Measurements from ENCODE around the gene MCTP1. TPM values are rescaled to one million over a fixed set of nuclear protein-coding genes. Genes with fewer than 3 reads are reported as not detected.
A peak's percentile ranks its signal among the peaks of the same experiment; 100 is the strongest.

Gene MCTP1
- total and polyA plus RNA-seq, 9 donors: 4.3 to 11.0 (median 7.3) TPM

GRCh38 chr5:95048628-95049027 is 236.3 kb downstream of the MCTP1 start:
- Histone ChIP-seq H3K9me3 (replicated peaks; ENCODE audit: control insufficient read depth, low read depth, low read length) (no peaks in the 10 kb centered on the region), H3K27ac (ENCODE audit: low read length) (no peak overlapping the region), H3K4me1 (ENCODE audit: control insufficient read depth, insufficient read depth, low read length) (peaks cover 2% of the 10 kb centered on the region), H3K36me3 (ENCODE audit: control insufficient read depth, insufficient read depth, low read length) (no peaks in the 10 kb centered on the region), H3K27me3 (ENCODE audit: control insufficient read depth, insufficient read depth, low read length) (no peaks in the 10 kb centered on the region), H3K4me3 (ENCODE audit: low read length) (no peak overlapping the region)
- peak; percentile 23 for DNase-seq
- WGBS (ENCODE audit: insufficient coverage): no CpG with 5 or more reads among the region's 1 CpG

- Histone ChIP-seq H3K9me3 (replicated peaks; ENCODE audit: control insufficient read depth, low read depth, low read length) (no peaks in the 10 kb centered on the region), H3K27me3 (ENCODE audit: control insufficient read depth, insufficient read depth, low read length) (no peaks in the 10 kb centered on the region), H3K36me3 (ENCODE audit: control insufficient read depth, insufficient read depth, low read length) (no peaks in the 10 kb centered on the region), H3K4me3 (ENCODE audit: low read length) (no peak overlapping the region), H3K4me1 (ENCODE audit: control insufficient read depth, insufficient read depth, low read length) (peaks cover 2% of the 10 kb centered on the region), H3K27ac (ENCODE audit: low read length) (no peak overlapping the region)
- no peak for DNase-seq
- WGBS (ENCODE audit: insufficient coverage): 100% methylated on average over 2 of the region's 5 CpGs
These were observed 239.5 kb downstream of the MCTP1 start for GRCh38 chr5:95045181-95045965.

DNA sequence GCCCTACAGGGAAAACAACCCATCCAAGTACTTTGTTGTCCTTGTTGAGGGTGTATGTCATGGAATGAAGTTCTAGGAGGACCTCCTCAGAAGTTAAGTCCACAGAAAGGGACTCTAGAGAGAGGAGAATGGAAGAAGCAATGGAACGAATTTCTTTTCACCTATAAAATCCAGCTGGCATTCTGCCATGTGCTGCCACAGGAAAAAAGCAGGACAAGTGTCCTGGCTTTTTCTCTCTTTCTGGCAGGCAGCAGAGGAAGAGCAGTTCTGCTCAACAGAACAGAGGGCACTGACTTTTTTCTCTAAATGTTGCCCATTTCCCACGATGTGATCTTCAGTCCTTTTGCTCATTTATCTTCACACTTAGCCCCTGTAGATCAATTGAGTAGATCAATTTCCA is 240.8 kb downstream of the MCTP1 start:
- DNase-seq: no peak
- whole genome bisulfite sequencing (ENCODE audit: insufficient coverage): 57% methylated on average over 1 of the region's 2 CpGs
- no peaks in the 10 kb centered on the region for H3K27me3 ChIP-seq (ENCODE audit: control insufficient read depth, insufficient read depth, low read length)
- H3K36me3 ChIP-seq (ENCODE audit: control insufficient read depth, insufficient read depth, low read length): no peaks in the 10 kb centered on the region
- no peaks in the 10 kb centered on the region for H3K9me3 ChIP-seq (replicated peaks; ENCODE audit: control insufficient read depth, low read depth, low read length)
- peaks cover 2% of the 10 kb centered on the region for H3K4me1 ChIP-seq (ENCODE audit: control insufficient read depth, insufficient read depth, low read length)
- H3K4me3 ChIP-seq (ENCODE audit: low read length): no peak overlapping the region
- H3K27ac ChIP-seq (ENCODE audit: low read length): no peak overlapping the region

DNA sequence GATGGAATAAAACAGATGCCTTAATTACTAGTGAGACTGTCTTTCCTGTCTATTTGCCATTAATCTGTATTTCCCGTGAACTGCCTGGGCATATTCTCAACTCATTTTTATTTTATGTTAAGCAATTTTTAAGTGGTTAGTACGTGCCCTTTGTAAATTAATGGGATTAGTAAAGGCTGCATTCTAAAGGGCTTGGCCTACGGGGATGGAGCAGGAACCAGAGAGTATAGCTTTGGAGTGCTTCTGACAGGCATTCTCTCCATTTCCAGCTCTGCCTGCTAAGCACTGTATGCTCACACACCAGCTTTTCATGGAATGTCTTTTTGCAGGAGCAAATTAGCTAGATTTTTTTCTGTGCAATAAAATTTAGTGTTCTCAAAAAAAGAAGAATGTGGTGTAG is 241.2 kb downstream of the MCTP1 start:
- no peak overlapping the region for H3K27ac ChIP-seq (ENCODE audit: low read length)
- no peak for DNase-seq
- peaks cover 2% of the 10 kb centered on the region for H3K4me1 ChIP-seq (ENCODE audit: control insufficient read depth, insufficient read depth, low read length)
- WGBS (ENCODE audit: insufficient coverage): no CpG with 5 or more reads among the region's 3 CpGs
- no peaks in the 10 kb centered on the region for H3K36me3 ChIP-seq (ENCODE audit: control insufficient read depth, insufficient read depth, low read length)
- H3K27me3 ChIP-seq (ENCODE audit: control insufficient read depth, insufficient read depth, low read length): no peaks in the 10 kb centered on the region
- no peaks in the 10 kb centered on the region for H3K9me3 ChIP-seq (replicated peaks; ENCODE audit: control insufficient read depth, low read depth, low read length)
- no peak overlapping the region for H3K4me3 ChIP-seq (ENCODE audit: low read length)

GRCh38 chr5:95043234-95043633 is 241.7 kb downstream of the MCTP1 start:
- Histone ChIP-seq H3K27ac (ENCODE audit: low read length) (no peak overlapping the region), H3K9me3 (replicated peaks; ENCODE audit: control insufficient read depth, low read depth, low read length) (no peaks in the 10 kb centered on the region), H3K27me3 (ENCODE audit: control insufficient read depth, insufficient read depth, low read length) (no peaks in the 10 kb centered on the region), H3K4me1 (ENCODE audit: control insufficient read depth, insufficient read depth, low read length) (peaks cover 2% of the 10 kb centered on the region), H3K36me3 (ENCODE audit: control insufficient read depth, insufficient read depth, low read length) (no peaks in the 10 kb centered on the region), H3K4me3 (ENCODE audit: low read length) (no peak overlapping the region)
- peak; percentile 48 for DNase-seq

- Histone ChIP-seq H3K4me1 (ENCODE audit: control insufficient read depth, insufficient read depth, low read length) (peaks cover 2% of the 10 kb centered on the region), H3K27ac (ENCODE audit: low read length) (no peak overlapping the region), H3K27me3 (ENCODE audit: control insufficient read depth, insufficient read depth, low read length) (no peaks in the 10 kb centered on the region), H3K4me3 (ENCODE audit: low read length) (no peak overlapping the region), H3K36me3 (ENCODE audit: control insufficient read depth, insufficient read depth, low read length) (no peaks in the 10 kb centered on the region), H3K9me3 (replicated peaks; ENCODE audit: control insufficient read depth, low read depth, low read length) (no peaks in the 10 kb centered on the region)
- DNase-seq: no peak
- WGBS (ENCODE audit: insufficient coverage): no CpG with 5 or more reads among the region's 4 CpGs
These were observed 242.9 kb downstream of the MCTP1 start for GRCh38 chr5:95042037-95042436.

- DNase-seq: peak; percentile 43
- no peak overlapping the region for H3K4me3 ChIP-seq (ENCODE audit: low read length)
- no peaks in the 10 kb centered on the region for H3K4me1 ChIP-seq (ENCODE audit: control insufficient read depth, insufficient read depth, low read length)
- H3K9me3 ChIP-seq (replicated peaks; ENCODE audit: control insufficient read depth, low read depth, low read length): no peaks in the 10 kb centered on the region
- 71% methylated on average over 1 of the region's 7 CpGs for WGBS (ENCODE audit: insufficient coverage)
- H3K36me3 ChIP-seq (ENCODE audit: control insufficient read depth, insufficient read depth, low read length): no peaks in the 10 kb centered on the region
- H3K27ac ChIP-seq (ENCODE audit: low read length): no peak overlapping the region
- no peaks in the 10 kb centered on the region for H3K27me3 ChIP-seq (ENCODE audit: control insufficient read depth, insufficient read depth, low read length)
These were observed 248.8 kb downstream of the MCTP1 start for GRCh38 chr5:95035891-95036685.

- DNase-seq: no peak
- Histone ChIP-seq H3K4me3 (ENCODE audit: low read length) (no peak overlapping the region), H3K27me3 (ENCODE audit: control insufficient read depth, insufficient read depth, low read length) (no peaks in the 10 kb centered on the region), H3K36me3 (ENCODE audit: control insufficient read depth, insufficient read depth, low read length) (no peaks in the 10 kb centered on the region), H3K27ac (ENCODE audit: low read length) (no peak overlapping the region), H3K4me1 (ENCODE audit: control insufficient read depth, insufficient read depth, low read length) (no peaks in the 10 kb centered on the region), H3K9me3 (replicated peaks; ENCODE audit: control insufficient read depth, low read depth, low read length) (no peaks in the 10 kb centered on the region)
- no CpG with 5 or more reads among the region's 1 CpG for WGBS (ENCODE audit: insufficient coverage)
These were observed 252.1 kb downstream of the MCTP1 start for GRCh38 chr5:95032801-95033200.

GRCh38 chr5:95029569-95030366 is 255.1 kb downstream of the MCTP1 start:
- no peak overlapping the region for H3K27ac ChIP-seq (ENCODE audit: low read length)
- no peak overlapping the region for H3K4me3 ChIP-seq (ENCODE audit: low read length)
- no peaks in the 10 kb centered on the region for H3K36me3 ChIP-seq (ENCODE audit: control insufficient read depth, insufficient read depth, low read length)
- H3K4me1 ChIP-seq (ENCODE audit: control insufficient read depth, insufficient read depth, low read length): peaks cover 3% of the 10 kb centered on the region
- no peak for DNase-seq
- H3K27me3 ChIP-seq (ENCODE audit: control insufficient read depth, insufficient read depth, low read length): no peaks in the 10 kb centered on the region
- no peaks in the 10 kb centered on the region for H3K9me3 ChIP-seq (replicated peaks; ENCODE audit: control insufficient read depth, low read depth, low read length)
- 82% methylated on average over 5 of the region's 9 CpGs for WGBS (ENCODE audit: insufficient coverage)

- Histone ChIP-seq H3K27me3 (ENCODE audit: control insufficient read depth, insufficient read depth, low read length) (no peaks in the 10 kb centered on the region), H3K9me3 (replicated peaks; ENCODE audit: control insufficient read depth, low read depth, low read length) (no peaks in the 10 kb centered on the region), H3K36me3 (ENCODE audit: control insufficient read depth, insufficient read depth, low read length) (no peaks in the 10 kb centered on the region), H3K4me3 (ENCODE audit: low read length) (no peak overlapping the region), H3K27ac (ENCODE audit: low read length) (no peak overlapping the region), H3K4me1 (ENCODE audit: control insufficient read depth, insufficient read depth, low read length) (peaks cover 3% of the 10 kb centered on the region)
- WGBS (ENCODE audit: insufficient coverage): no CpG with 5 or more reads among the region's 3 CpGs
- no peak for DNase-seq
These were observed 257.1 kb downstream of the MCTP1 start for GRCh38 chr5:95027775-95028174.

All from muscle of leg (tissue), 11 donors.